Measurements from ENCODE around the gene MRPS16.

Gene MRPS16

GRCh38 chr10:73251683-73252444 lies 580 bp downstream of the MRPS16 start:
- TF ChIP-seq CTCF (IDR thresholded peaks at IDR 0.05; ENCODE audit: insufficient read depth, low read depth, low read length, missing control alignments) = no peak
- H3K4me3 ChIP-seq (ENCODE audit: low read depth, low read length) = peak overlapping the region; percentile 87
- peak; percentile 19 for DNase-seq (ENCODE audit: low read depth)

- peak; percentile 12 for DNase-seq (ENCODE audit: low read depth)
- H3K4me3 ChIP-seq (ENCODE audit: low read depth, low read length) = no peak overlapping the region
- TF ChIP-seq CTCF (IDR thresholded peaks at IDR 0.05; ENCODE audit: insufficient read depth, low read depth, low read length, missing control alignments) = no peak
Measured at GRCh38 chr10:73248259-73248724, 4.2 kb downstream of the MRPS16 start.

DNA sequence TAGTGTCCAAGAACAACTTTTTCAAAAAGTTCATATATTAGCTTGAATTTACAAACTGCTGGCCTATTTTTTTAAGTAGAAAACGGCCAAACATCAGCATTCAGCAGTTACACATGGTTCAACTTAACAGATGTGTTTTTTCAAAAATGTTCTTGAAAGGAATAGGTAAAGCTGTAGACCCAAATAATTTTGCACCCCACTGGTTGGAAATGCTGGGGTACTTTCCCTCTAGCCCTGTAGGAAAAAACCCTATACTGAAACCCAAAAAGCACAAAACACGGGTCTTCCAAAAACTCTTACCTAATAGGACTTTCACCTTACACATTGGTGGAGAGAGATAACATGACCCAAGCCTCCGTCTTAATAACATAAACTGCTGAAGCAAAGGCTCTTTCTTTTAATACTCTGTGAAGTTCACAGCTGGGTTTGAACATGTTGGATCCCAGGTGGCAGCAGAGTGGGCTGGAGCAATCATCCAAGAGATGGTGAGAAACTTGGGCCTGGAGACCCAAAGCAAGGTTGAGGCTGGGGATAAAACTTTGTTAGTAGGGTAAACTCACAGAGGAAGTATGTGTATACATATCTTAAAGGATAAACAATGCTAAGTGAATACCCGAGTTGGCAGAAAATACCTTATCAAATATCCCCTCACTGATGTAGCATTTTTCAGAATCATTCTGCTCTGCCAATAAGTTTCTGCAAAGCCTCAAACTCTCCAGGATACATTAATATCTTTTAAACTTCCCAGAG lies 4.8 kb downstream of the MRPS16 start:
- DNase-seq (ENCODE audit: low read depth) = peak; percentile 36

GRCh38 chr10:73246646-73247508 lies 5.6 kb downstream of the MRPS16 start, which contains the start of gene DNAJC9:
Gene DNAJC9 (minus strand): TSS chr10:73247255. CDS start chr10:73247189, 66 bp downstream.
- H3K4me3 ChIP-seq (ENCODE audit: low read depth, low read length) = peak within 1 kb of the TSS; percentile 96
- peak; percentile 98 for DNase-seq (ENCODE audit: low read depth)
- no peak for TF ChIP-seq CTCF (IDR thresholded peaks at IDR 0.05; ENCODE audit: insufficient read depth, low read depth, low read length, missing control alignments)

More for the DNA sequence above, 4.8 kb downstream of the MRPS16 start:
- peak overlapping the region; percentile 96 for H3K4me3 ChIP-seq (ENCODE audit: low read depth, low read length)
- TF ChIP-seq CTCF (IDR thresholded peaks at IDR 0.05; ENCODE audit: insufficient read depth, low read depth, low read length, missing control alignments) = no peak

DNA sequence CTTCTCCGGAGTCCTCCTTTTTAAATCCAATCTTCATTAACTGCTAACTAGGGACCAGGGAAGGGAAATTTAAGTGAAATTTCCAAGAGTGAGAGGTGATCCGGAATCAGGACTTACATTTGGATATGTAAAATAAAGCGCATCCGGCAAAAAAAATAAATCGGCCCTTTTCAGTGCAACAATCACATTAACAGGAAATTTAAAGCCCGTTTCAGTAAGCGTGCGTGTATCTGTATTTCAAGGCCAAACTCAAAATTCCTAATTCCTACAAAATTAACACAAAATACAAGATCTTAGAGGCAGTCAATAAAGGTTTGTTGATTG lies 6.2 kb downstream of the MRPS16 start:
- TF ChIP-seq CTCF (IDR thresholded peaks at IDR 0.05; ENCODE audit: insufficient read depth, low read depth, low read length, missing control alignments) = no peak
- DNase-seq (ENCODE audit: low read depth) = peak; percentile 17
- H3K4me3 ChIP-seq (ENCODE audit: low read depth, low read length) = peak overlapping the region; percentile 96

DNA sequence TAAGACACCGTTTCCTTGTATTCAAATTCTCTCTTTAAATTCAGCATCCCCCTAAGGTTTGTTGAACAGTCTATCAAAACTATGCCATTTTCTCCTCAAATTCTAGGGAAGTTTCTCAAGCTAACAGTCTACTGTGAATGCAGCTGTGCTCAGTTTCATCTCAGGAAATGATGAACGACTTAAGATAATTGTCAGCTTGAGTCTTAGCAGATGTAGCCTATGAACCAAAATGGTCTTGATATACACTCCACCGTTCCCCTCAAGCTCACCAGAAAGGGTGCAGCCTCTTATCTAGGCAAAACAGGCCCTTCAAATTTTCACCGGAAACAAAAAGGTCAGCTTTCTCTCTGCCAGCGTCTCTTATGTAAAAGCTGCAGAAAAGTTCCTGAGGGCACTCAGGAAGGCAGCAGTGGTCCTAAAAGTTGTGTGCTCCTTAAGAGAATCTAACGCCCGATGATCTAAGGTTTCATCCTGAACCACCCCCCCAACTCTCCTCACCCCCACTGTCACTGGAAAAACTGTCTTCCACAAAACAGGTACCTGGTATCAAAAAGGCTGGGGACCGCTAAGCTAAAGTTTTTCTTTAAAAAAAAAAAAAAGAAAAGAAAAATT lies 7.5 kb downstream of the MRPS16 start:
- peak overlapping the region; percentile 96 for H3K4me3 ChIP-seq (ENCODE audit: low read depth, low read length)
- peak; percentile 21 for DNase-seq (ENCODE audit: low read depth)
- no peak for TF ChIP-seq CTCF (IDR thresholded peaks at IDR 0.05; ENCODE audit: insufficient read depth, low read depth, low read length, missing control alignments)
